DOHH2 (cell line): ENCODE measurements around the gene SYK.
A peak's percentile ranks its signal among the peaks of the same experiment; 100 is the strongest.

Experiments used
- H3F3A ChIP-seq: fragments of 200-600 bp; sonication (generic), shearing (Covaris generic); 2 replicates; pipeline ENCODE4 v1.6.0; 2016; ENCODE audit warnings: antibody characterized with exemption, mild to moderate bottlenecking; ENCODE audit not compliant: control insufficient read depth, insufficient read depth
- H3K27ac ChIP-seq: fragments of 200-600 bp; sonication (generic); 2 replicates; pipeline ENCODE4 v1.5.1; 2014; ENCODE audit warnings: low read depth, mild to moderate bottlenecking, low read length, moderate library complexity
- H3K27me3 ChIP-seq: fragments of 200-600 bp; sonication (generic); 2 replicates; pipeline ENCODE4 v1.6.1; 2014; ENCODE audit warnings: mild to moderate bottlenecking, low read length, mixed read lengths; ENCODE audit not compliant: control insufficient read depth
- H3K36me3 ChIP-seq: fragments of 200-600 bp; sonication (generic); 2 replicates; pipeline ENCODE4 v1.6.1; 2014; ENCODE audit warnings: mild to moderate bottlenecking, low read length, moderate library complexity, mixed read lengths; ENCODE audit not compliant: control insufficient read depth
- H3K4me1 ChIP-seq: fragments of 200-600 bp; sonication (generic); 2 replicates; pipeline ENCODE4 v1.6.1; 2014; ENCODE audit warnings: mild to moderate bottlenecking, low read length, mixed read lengths; ENCODE audit not compliant: control insufficient read depth
- H3K4me2 ChIP-seq: fragments of 200-600 bp; sonication (generic); 2 replicates; pipeline ENCODE4 v1.6.0; 2014; ENCODE audit warnings: mild to moderate bottlenecking, low read length, moderate library complexity
- H3K4me3 ChIP-seq: fragments of 200-600 bp; sonication (generic); 2 replicates; pipeline ENCODE4 v1.5.1; 2014; ENCODE audit warnings: mild to moderate bottlenecking, low read length, mixed read lengths
- H3K79me2 ChIP-seq: fragments of 200-600 bp; sonication (generic); 2 replicates; pipeline ENCODE4 v1.6.1; 2014; ENCODE audit warnings: mild to moderate bottlenecking, low read length, mixed read lengths; ENCODE audit not compliant: control insufficient read depth
- H3K9me2 ChIP-seq: fragments of 200-600 bp; sonication (generic); replicated peaks from 2 replicates; pipeline ENCODE4 v1.6.1; 2014; ENCODE audit warnings: mild to moderate bottlenecking, low read length, mixed read lengths; ENCODE audit not compliant: control insufficient read depth
- H3K9me3 ChIP-seq: fragments of 200-600 bp; sonication (generic); 2 replicates; pipeline ENCODE4 v1.6.1; 2014; ENCODE audit warnings: antibody characterized with exemption, low read length, mixed read lengths; ENCODE audit not compliant: control insufficient read depth, insufficient read depth
- H4K20me1 ChIP-seq: fragments of 200-600 bp; sonication (generic); 2 replicates; pipeline ENCODE4 v1.6.0; 2014; ENCODE audit warnings: low read depth, mild to moderate bottlenecking, antibody characterized with exemption, low read length, moderate library complexity; ENCODE audit not compliant: control insufficient read depth, insufficient read depth
- EZH2phosphoT487 ChIP-seq: fragments of 200-600 bp; sonication (generic); IDR thresholded peaks from 2 replicates; pipeline ENCODE4 v1.6.1; 2017; ENCODE audit warnings: borderline replicate concordance, mild to moderate bottlenecking, antibody characterized with exemption, low read length, moderate library complexity, mixed read lengths
- TF ChIP-seq, protein P1 (sequence below): fragments of 200-600 bp; sonication (generic); IDR thresholded peaks from one replicate; pipeline ENCODE4 v1.5.1; 2014; ENCODE audit warnings: antibody characterized with exemption, mild to moderate bottlenecking, low read depth, low read length; ENCODE audit not compliant: poor library complexity, severe bottlenecking

Gene SYK

DNA sequence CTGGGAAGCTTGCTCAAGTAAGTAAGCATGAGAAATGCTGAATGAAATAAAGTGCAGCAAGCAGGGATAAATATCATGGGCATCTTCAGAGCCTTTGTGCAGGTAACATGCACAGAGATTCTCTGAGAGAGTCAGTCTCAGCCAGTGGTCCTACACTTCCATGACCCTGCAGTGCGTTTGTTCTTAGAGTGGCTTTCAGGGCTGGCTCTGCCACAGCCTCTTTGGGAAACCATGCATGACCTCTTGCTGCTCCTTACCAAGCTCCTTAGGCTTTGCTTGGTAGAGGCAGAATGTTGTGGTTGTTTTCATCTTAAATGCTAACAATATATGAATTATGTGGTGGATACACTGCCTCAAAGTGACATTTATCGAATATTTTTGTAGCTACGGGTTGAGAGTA, 5.4 kb downstream of the SYK start:
- no peak for TF ChIP-seq EZH2phosphoT487
- TF ChIP-seq, protein P1, sequence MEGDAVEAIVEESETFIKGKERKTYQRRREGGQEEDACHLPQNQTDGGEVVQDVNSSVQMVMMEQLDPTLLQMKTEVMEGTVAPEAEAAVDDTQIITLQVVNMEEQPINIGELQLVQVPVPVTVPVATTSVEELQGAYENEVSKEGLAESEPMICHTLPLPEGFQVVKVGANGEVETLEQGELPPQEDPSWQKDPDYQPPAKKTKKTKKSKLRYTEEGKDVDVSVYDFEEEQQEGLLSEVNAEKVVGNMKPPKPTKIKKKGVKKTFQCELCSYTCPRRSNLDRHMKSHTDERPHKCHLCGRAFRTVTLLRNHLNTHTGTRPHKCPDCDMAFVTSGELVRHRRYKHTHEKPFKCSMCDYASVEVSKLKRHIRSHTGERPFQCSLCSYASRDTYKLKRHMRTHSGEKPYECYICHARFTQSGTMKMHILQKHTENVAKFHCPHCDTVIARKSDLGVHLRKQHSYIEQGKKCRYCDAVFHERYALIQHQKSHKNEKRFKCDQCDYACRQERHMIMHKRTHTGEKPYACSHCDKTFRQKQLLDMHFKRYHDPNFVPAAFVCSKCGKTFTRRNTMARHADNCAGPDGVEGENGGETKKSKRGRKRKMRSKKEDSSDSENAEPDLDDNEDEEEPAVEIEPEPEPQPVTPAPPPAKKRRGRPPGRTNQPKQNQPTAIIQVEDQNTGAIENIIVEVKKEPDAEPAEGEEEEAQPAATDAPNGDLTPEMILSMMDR: no peak

DNA sequence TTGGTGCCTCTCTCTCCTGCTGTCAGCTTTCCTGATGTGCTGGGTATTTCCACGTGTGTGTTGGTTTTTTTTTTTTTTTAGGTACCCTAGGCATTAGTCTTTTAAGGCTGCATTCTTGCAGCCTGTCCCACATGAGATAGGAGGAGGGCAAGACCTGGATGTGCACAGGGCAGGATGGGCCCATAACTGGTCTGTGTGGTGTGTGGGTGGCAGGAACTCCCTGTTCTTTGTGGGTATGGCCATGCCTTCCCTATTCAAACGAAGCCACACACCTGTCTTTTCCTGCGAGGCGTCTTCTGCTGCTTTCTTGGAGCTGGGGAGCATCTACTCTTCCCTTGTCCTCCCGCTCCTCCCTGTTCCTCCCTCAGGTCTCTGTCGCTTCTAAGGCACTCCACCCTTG, 6.8 kb downstream of the SYK start:
- Histone ChIP-seq H3K9me2 (no peaks in the 10 kb centered on the region), H3K4me3 (peak overlapping the region; percentile 93), H3K79me2 (peaks cover 100% of the 10 kb centered on the region), H3K9me3 (no peaks in the 10 kb centered on the region), H3K36me3 (peaks cover 90% of the 10 kb centered on the region), H3K27ac (peak overlapping the region; percentile 93), H3K27me3 (no peaks in the 10 kb centered on the region), H4K20me1 (no peaks in the 10 kb centered on the region), H3F3A (peaks cover 43% of the 10 kb centered on the region), H3K4me2 (peak overlapping the region; percentile 92), H3K4me1 (peaks cover 96% of the 10 kb centered on the region)
- TF ChIP-seq EZH2phosphoT487: no peak
- TF ChIP-seq, protein P1: no peak

More for the DNA sequence above, 5.4 kb downstream of the SYK start:
- no peaks in the 10 kb centered on the region for H3K27me3 ChIP-seq
- H4K20me1 ChIP-seq: no peaks in the 10 kb centered on the region
- peak overlapping the region; percentile 92 for H3K4me2 ChIP-seq
- H3K4me3 ChIP-seq: peak overlapping the region; percentile 93
- H3K9me3 ChIP-seq: no peaks in the 10 kb centered on the region
- peaks cover 40% of the 10 kb centered on the region for H3F3A ChIP-seq
- no peaks in the 10 kb centered on the region for H3K9me2 ChIP-seq
- H3K36me3 ChIP-seq: peaks cover 93% of the 10 kb centered on the region
- H3K4me1 ChIP-seq: peaks cover 82% of the 10 kb centered on the region
- H3K79me2 ChIP-seq: peaks cover 100% of the 10 kb centered on the region
- peak overlapping the region; percentile 93 for H3K27ac ChIP-seq

DNA sequence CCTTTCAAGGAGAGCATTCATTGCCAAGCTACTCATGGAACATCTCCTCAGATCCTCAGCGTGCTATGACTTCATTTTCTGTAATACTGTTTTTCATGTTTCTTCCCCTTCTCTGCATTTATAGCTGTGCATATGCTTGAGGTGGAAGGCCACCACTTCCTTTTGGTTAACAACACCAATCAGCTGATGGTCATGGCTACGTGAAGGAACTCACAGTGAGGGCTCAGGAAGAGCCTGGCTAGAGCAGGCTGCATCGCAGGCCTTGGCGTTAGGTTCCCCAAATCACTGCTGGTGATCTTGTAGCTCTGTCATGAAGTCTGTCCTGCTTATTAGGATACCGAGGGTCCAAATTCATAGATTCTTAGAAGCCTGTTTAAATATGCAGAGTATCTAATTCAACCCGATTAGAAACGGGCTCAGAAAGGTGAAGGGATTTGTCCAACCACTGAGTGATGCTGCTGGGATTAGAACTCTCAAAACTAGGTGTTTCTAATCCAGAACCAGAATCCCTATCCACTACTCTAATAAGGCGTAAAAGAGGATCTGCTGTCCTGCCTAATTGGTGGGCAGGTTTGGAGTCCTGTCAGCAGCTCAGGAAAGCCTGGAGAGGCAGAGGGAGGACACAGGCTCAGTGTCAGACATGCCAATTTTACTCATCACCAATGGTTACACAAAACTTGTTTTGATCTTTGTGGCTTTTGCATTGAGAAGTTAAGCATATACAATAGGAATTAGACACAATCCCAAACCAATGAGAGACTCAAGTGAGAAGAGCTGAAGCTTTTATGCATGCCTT, 7.5 kb downstream of the SYK start:
- H4K20me1 ChIP-seq: no peaks in the 10 kb centered on the region
- no peaks in the 10 kb centered on the region for H3K9me2 ChIP-seq
- no peaks in the 10 kb centered on the region for H3K9me3 ChIP-seq
- H3K4me2 ChIP-seq: peak overlapping the region; percentile 92
- peak overlapping the region; percentile 93 for H3K27ac ChIP-seq
- H3K4me3 ChIP-seq: peak overlapping the region; percentile 93
- no peak for TF ChIP-seq EZH2phosphoT487
- TF ChIP-seq, protein P1: no peak
- peaks cover 100% of the 10 kb centered on the region for H3K79me2 ChIP-seq
- peaks cover 43% of the 10 kb centered on the region for H3F3A ChIP-seq
- H3K27me3 ChIP-seq: no peaks in the 10 kb centered on the region
- peaks cover 99% of the 10 kb centered on the region for H3K4me1 ChIP-seq
- H3K36me3 ChIP-seq: peaks cover 92% of the 10 kb centered on the region
